HG03135 (cell line): ENCODE measurements around the gene BMPR1B.
"Not testable (repeated sequence)": the region's sequence is repeated elsewhere in the genome, so short reads cannot be mapped to it uniquely, and the experiment has no call there.

Source experiments
- ATAC-seq: cut with Tn5 transposase; IDR thresholded peaks from one replicate; pipeline ENCODE4 v1.9.1; 2021; ENCODE audit warnings: mild to moderate bottlenecking, moderate library complexity; ENCODE audit not compliant: unreplicated experiment

BMPR1B gene

GRCh38 chr4:95124906-95125504 is 367.2 kb downstream of the BMPR1B start:
- ATAC-seq: no peak

GRCh38 chr4:95129031-95129430 is 371.3 kb downstream of the BMPR1B start:
- ATAC-seq: no peak

DNA sequence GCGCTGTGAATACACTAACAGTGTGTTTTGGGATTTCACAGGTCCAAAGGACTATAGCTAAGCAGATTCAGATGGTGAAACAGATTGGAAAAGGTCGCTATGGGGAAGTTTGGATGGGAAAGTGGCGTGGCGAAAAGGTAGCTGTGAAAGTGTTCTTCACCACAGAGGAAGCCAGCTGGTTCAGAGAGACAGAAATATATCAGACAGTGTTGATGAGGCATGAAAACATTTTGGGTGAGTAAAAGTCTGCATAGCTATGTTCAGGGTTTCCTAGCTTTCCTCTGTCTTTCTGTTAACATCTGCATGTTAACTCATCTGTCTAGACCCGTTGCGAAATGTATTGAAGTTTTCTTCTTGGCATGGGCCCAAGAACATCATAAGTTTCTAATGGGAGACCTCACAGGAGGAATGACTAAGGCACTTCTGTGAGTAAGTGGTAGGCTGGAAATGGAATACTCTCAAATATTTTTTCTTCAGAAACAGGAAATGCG is 372.1 kb downstream of the BMPR1B start:
- ATAC-seq: no peak

DNA sequence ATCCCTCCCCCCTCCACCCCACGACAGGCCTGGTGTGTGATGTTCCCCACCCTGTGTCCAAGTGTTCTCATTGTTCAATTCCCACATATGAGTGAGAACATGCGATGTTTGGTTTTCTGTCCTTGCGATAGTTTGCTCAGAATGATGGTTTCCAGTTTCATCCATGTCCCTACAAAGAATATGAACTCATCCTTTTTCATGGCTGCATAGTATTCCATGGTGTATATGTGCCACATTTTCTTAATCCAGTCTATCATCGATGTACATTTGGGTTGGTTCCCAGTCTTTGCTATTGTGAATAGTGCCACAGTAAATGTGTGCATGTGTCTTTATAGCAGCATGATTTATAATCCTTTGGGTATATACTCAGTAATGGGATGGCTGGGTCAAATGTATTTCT is 376.3 kb downstream of the BMPR1B start:
- not testable (repeated sequence) for ATAC-seq

- not testable (repeated sequence) for ATAC-seq
Observed at GRCh38 chr4:95139424-95139823, 381.7 kb downstream of the BMPR1B start.

- ATAC-seq: no peak
Observed at GRCh38 chr4:95141361-95141760, 383.6 kb downstream of the BMPR1B start.

DNA sequence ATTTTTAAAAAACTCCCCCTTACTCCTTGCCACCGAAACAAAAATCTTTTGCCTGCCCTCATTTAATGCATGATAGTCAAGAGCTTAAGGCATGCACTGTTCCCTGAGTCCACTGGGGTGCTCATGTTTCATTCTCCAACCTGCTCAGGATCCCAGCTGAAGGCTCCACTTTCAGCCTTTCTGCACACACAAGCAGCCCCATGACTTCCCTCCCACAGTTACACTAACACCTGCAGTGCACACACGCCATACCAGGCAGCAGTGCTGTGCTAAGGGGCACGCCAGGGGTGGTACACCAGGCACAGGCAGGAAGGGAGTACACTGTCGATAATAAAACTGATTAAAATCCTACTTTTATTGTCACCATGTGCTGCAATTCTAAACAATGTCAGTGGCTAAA is 385.2 kb downstream of the BMPR1B start:
- no peak for ATAC-seq

- ATAC-seq: no peak
Observed at GRCh38 chr4:95151255-95151654, 393.5 kb downstream of the BMPR1B start.

DNA sequence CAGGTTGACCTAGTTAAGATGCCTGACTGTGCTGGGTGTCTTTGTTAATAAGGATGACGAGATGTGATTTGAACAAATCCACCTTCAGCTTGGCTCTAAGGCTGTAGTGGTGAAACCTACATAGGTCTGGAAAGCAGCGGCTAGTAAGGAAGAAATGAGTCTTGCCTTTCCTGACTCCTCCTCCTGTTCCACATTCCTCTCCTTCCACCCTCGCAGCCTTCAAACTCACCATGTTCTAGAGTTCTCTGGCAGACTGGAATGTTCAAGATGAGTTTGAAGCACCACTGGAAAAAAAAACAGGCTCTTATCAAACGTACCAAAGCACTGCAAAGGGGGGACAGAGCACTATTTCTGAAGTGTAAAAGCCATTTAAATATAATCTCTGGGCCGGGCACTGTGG is 395.4 kb downstream of the BMPR1B start:
- ATAC-seq: no peak

- no peak for ATAC-seq
Observed at GRCh38 chr4:95155759-95156451, 398.1 kb downstream of the BMPR1B start.

DNA sequence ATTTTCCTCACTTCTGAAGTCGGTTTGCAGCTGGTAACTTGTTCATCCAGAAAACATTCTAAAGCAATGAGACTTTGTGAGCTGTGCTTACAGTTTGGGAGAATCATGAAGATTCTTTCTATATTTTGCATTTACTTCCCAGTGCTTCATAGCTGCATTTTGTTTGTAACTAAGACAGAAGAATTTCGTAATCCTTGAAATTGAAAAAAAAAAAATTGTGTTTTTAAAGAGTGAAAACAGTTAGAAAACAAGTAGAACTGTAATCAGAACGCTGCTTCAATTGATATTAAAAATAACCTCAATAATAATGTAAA is 398.7 kb downstream of the BMPR1B start:
- no peak for ATAC-seq

DNA sequence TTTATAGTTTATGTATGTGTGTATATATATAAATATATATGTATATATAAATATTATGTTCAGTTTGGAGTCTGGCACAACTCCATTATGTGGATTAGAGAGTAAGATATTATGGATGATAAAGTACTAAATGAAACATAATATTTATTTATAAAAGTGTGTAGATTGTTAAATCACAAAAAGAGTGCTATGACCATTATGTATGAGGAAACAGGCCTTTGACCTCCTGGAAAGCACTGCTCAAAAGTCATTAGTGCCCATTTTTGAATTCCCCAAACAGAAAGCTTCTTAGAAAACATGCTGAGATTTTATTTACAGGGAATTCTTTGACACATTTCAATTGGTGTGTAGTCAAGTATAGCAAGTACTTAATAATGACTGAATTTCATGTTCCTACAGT is 399.8 kb downstream of the BMPR1B start:
- ATAC-seq: no peak

GRCh38 chr4:95158045-95158444 is 400.3 kb downstream of the BMPR1B start:
- no peak for ATAC-seq

GRCh38 chr4:95158626-95159025 is 400.9 kb downstream of the BMPR1B start:
- no peak for ATAC-seq

- no peak for ATAC-seq
Observed at GRCh38 chr4:95159384-95159783, 401.6 kb downstream of the BMPR1B start.

- ATAC-seq: no peak
Observed at GRCh38 chr4:95161781-95162469, 404.2 kb downstream of the BMPR1B start.

DNA sequence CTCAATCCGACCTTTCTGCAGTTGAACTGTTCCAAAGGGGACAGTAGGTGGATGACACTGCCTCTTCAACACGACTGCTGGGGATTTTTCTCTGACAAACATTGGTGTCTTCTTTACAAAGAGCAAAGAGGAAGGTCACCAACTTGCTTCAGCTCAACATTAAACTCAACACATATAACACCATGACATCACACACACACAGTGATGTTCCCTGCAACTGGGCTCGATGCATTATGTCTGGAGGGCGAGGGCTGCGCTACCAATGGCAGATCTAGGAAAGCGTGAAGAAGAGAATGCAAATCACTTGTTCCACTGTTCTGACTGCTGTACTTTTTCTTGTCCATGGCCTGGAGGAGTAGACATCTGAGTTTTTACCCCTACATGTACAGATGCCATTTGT is 405.1 kb downstream of the BMPR1B start:
- ATAC-seq: no peak

- ATAC-seq: peak; percentile 74
Observed at GRCh38 chr4:95165926-95166524, 408.3 kb downstream of the BMPR1B start.

DNA sequence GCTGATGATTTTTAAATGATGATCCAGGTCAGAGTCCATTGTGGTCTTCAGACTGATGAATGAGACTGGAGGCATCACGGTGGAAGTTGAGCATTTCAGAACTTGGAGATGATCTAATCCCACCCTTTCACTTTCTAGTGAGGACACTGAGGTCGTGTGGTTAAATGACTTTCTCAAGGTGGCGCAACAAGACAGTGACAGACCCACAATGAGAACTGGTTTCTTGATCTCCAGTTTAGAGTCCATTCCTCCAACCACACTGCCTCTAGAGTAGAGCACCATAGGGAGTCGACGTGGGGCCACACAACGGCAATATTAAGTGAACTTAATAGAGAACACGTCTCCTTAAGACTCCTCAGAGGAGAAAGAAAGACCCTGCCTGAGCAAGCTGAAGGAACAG is 410.1 kb downstream of the BMPR1B start:
- ATAC-seq: no peak

- ATAC-seq: no peak
Observed at GRCh38 chr4:95170176-95170575, 412.4 kb downstream of the BMPR1B start.

GRCh38 chr4:95171377-95171776 is 413.6 kb downstream of the BMPR1B start:
- ATAC-seq: not testable (repeated sequence)

- no peak for ATAC-seq
Observed at GRCh38 chr4:95178938-95179337, 421.2 kb downstream of the BMPR1B start.
